ENCODE measurements around the gene MISP3.

GRCh38 chr19:14023404-14024235 is 49.0 kb upstream of the MISP3 start:
- no peak for TF ChIP-seq CTCF (IDR thresholded peaks at IDR 0.05)
- no peak for TF ChIP-seq POLR2A (IDR thresholded peaks at IDR 0.05)
